HG03520 (cell line): ENCODE measurements around the gene CAPN8.

Experiments
- ATAC-seq: cut with Tn5 transposase; IDR thresholded peaks from one replicate; pipeline ENCODE4 v1.9.1; 2021; ENCODE audit warnings: mild to moderate bottlenecking, moderate library complexity; ENCODE audit not compliant: unreplicated experiment

CAPN8 gene

DNA sequence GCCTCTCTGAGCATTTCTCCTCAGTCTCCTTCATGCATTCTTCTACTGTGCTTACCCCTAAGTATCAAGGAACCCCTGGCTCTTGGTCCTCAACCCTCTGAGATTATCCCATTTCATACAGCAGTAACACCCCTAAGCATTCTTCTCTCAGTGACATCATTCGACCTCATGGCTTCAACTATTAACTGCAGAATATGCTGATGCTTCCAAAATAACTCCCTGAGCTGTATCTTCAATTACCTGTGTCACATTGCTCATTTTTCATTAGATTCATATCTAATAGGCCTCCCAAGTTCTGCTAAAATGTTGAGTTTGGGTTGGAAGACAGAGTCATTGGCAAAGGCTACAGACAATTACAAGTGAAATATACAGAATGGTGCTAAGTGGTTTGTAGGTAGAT is 7.5 kb downstream of the CAPN8 start:
- no peak for ATAC-seq

GRCh38 chr1:223654083-223654482 is 11.4 kb downstream of the CAPN8 start:
- no peak for ATAC-seq

GRCh38 chr1:223653431-223653830 is 12.1 kb downstream of the CAPN8 start:
- ATAC-seq: no peak

- ATAC-seq: no peak
These were observed 12.5 kb downstream of the CAPN8 start for GRCh38 chr1:223653015-223653414.

DNA sequence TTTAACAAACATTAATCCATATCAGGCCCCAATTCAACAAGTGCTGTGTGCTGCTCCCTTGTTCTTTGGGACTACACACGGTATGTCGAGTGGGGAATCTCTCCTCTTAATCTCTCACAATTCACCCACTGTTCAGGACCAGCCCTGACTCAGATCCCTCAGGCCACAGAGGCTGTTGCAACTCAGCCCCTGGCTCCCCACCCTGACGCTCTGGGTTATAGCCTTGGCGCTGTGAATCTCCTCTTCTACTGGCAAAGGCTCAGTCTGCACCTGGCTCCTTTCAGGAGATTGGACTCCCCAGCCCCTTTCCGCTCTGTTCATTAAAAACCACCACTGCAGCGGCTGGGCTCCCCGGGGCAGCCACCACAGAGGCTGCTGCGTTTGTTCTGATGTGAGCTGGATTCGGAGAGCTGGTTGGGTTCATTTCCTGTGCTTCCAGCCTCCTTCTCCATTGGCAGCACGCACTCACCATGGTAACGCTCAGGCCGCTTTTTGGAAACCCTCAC is 13.0 kb downstream of the CAPN8 start:
- no peak for ATAC-seq

GRCh38 chr1:223651291-223651991 is 14.1 kb downstream of the CAPN8 start:
- no peak for ATAC-seq

DNA sequence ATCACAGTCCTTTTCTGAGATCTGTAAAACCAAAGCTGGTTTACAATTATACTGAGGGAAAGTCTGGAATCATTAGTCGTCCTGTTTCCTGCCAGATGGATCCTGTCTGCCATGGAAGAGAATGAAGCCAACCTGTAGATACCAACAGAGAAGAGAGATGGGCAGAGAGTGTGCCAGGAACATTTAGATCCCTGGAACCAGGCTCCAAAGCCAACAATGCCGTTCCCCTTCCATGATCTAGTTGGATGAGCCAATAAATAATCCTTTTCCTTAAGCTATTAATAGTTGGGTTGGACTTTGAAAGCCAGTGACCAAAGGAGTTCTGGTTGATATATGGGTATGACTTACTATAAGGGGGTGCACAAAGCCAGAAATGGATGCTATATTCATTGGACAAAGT is 15.0 kb downstream of the CAPN8 start:
- ATAC-seq: no peak

- ATAC-seq: no peak
These were observed 16.3 kb downstream of the CAPN8 start for GRCh38 chr1:223649222-223649621.

GRCh38 chr1:223647249-223647648 is 18.3 kb downstream of the CAPN8 start:
- ATAC-seq: no peak

DNA sequence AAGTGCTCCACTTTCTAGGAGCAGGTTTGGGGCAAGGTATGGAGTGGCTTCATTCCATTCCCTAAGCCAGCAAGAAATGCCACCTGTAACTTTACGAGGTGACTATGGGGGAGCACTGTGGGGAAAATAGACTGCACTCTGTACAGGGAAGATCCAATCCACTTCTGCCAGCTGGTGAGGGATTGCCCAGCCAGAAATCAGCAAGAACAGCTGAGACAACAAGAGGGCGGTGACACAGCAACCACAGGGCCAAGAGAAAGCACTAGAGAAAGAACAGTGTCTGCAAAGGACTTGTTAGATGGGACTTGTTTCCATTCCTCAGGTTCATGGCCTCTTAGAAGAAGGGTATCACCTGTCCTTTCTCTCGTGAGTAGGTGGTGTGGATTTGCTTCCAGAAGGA is 19.6 kb downstream of the CAPN8 start:
- no peak for ATAC-seq

GRCh38 chr1:223642237-223642636 is 23.3 kb downstream of the CAPN8 start:
- ATAC-seq: no peak

DNA sequence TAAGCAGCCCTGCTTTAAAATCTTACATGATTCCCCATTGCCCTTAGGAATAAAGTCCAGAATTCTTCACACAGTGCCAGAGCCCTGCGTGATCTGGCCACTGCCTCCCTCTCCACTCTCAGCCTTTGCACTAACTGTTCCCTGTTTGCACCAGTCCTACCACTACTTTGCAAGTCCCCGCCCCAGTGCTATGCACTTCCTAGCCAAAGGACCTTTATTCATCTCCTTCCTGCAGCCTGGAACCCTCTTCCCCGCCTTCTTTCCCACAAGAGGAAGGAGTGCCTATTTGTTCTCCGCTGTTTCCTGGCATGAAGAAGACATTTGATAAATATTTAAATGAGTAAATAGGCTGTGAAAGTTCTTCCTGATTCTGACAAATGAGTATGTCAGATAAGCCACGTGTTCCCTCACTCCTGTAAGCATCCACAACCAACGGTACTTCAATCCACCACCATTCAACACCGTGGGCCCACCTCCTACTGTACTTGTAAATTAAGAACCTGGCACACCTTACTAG is 23.9 kb downstream of the CAPN8 start:
- ATAC-seq: no peak

GRCh38 chr1:223639331-223639749 is 26.2 kb downstream of the CAPN8 start:
- no peak for ATAC-seq

DNA sequence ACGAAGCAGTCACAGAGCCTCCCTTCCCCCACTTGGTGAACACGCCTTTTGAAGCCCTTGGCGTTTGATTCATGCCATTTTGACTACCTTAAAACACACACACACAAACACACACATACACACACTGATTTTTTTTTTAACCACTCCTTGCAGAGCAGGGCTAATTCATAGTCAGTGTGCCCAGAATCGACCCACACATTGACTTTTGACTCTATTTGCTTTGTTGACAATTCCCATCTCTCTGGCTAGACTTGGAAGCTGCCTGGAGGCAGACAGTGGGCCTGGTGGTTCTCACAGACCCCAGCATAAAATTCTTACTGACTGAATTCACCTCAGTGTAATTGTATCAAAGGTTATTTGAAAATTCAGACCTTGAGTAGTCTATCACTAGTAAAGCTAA is 30.3 kb downstream of the CAPN8 start:
- no peak for ATAC-seq

DNA sequence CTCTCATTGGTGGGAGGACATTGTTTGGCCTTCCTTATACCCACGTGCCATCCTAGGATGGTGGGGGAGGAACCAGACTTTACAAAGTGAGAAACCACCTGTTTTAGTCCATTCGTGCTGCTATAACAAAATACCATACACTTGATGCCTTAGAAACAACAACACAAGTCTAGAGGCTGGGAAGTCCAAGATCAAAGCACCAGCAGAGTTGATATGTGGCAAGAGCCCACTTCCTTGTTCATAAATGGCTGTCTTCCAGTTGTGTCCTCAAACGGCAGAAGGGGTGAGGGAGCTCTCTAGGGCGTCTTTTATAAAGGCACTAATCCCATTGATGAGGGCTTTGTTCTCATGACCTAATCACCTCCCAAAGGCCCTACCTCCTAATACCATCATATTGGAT is 31.1 kb downstream of the CAPN8 start:
- no peak for ATAC-seq

- ATAC-seq: no peak
These were observed 33.5 kb downstream of the CAPN8 start for GRCh38 chr1:223631956-223632355.

DNA sequence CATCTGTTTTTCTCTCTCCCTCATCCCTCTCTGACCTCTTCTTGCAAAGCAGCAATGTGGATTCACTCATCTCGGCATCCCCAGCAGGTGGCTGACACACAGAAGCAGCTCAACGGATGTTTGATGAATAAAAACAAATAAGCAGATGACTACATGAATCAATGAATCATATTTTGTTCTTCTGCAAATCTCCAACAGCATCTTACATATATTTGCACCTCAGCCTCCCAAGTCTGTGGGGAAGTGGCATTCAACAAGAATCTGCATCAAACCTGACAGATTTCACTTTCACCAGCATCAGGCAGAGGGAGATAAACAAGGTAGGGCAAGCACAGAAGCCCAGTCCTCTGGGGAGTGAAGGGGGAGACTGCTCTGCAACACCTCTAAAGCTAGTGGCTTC is 34.0 kb downstream of the CAPN8 start:
- ATAC-seq: no peak

GRCh38 chr1:223629126-223629457 is 36.4 kb downstream of the CAPN8 start:
- ATAC-seq: no peak

DNA sequence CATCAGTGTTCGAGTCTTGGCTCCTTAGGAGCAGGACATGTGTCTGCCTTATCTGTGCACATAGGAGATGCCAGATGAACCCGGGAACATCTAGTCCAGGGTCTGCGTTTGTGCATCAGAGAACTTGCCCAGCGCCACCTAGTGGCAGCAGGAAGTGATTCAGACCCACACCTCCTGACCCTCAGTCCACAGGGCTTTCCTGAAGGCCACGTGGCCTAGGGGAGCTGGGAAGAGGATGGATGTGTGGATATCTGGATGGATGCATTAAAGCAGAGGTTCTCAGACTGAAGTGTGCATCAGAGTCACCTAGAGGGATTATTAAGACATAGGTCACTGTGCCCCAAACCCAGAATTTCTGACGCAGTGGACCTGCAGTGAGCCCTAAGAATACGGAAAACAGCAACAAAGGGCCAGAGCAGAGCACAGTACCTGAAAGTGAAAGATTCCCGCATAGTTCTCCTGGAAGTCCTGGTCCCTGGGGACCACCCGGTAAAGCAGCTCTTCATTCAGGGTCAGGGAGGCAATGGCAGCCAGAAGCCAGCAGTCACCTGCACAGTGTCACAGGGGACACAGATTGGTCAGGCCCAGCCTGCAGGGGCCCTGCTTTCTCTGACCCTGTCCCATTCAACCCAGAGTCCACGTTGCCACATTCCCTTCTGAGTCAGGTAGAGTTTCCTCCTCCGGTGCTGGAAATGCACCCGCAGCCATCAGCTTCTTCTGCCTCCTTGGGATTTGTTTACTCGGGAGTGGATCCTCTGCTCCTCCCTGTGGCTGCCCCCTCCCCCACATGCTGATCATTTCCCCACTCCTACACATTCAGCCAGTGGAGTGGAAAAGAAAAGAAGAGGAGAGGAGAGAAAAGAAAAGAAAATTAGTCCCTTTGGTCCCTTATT is 37.0 kb downstream of the CAPN8 start:
- no peak for ATAC-seq

DNA sequence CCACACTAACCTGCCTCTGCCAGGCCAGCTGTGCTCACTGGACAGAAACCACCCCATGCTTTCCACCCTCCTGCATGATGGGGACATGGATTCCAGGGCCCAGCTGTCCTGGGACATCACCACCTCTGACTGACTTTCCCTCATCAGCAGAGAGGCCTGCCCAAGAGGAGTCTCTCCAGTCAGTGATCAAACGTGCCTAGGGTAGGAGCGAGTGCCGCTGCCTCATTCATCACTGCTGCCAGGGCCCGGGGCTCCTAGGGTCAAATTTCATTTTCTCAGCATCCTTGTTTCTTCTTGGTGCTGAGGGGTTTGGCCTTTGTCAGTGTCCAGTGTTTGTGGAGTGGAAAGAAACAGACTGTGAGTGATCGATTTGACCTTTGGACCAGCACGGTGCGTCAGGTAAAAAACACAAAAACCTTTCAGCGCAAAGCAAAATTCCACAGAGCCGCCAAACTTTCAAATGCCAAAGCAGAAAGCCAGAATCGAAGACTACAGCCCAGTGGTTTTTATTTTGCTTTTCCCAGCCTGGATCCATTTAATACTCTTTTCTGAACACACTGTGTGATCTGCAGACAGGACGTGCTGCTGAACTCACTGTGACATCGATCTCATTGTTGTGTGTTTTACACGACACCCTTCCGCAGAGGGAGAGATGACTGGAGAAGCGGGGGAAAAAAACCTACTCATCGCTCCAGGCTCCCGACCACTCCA is 43.2 kb downstream of the CAPN8 start:
- ATAC-seq: no peak

DNA sequence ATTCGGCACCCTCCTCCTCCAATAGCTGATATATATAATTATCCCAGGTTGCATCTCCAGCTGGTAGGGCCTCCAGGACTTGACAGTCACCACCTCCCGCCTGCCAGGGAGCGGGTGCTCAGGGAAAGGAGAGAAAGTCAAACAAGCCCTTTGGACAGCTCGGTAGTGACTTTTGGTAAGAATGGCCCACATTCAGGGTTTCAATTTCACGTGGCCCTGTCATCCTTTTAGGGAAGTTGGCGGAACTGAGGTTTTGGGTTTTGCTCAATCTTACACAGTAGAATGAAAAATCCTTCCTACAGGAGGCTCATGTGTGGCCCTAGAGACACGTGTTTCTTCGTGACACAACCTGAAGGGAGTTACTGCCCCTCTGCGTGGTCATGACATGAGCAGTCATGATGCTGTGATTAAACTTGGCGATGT is 44.2 kb downstream of the CAPN8 start:
- ATAC-seq: peak; percentile 93
